KMS-11 (cell line): Measurements from ENCODE around the gene DIAPH2.
A peak's percentile ranks its signal among the peaks of the same experiment; 100 is the strongest.

Experiments used
- H2AFZ ChIP-seq: fragments of 200-600 bp; sonication (generic); 2 replicates; pipeline ENCODE4 v1.6.1; 2016; ENCODE audit warnings: antibody characterized with exemption, mixed run types, low read depth
- H3K27ac ChIP-seq: fragments of 200-600 bp; sonication (generic); 2 replicates; pipeline ENCODE4 v1.6.1; 2016; ENCODE audit warnings: mild to moderate bottlenecking, mixed run types
- H3K27me3 ChIP-seq: fragments of 200-600 bp; sonication (generic); 2 replicates; pipeline ENCODE4 v1.6.1; 2017; ENCODE audit warnings: mild to moderate bottlenecking, low read depth, mixed run types, moderate library complexity; ENCODE audit not compliant: insufficient read depth
- H3K36me3 ChIP-seq: fragments of 200-600 bp; sonication (generic); 2 replicates; pipeline ENCODE4 v1.6.1; 2017; ENCODE audit warnings: mild to moderate bottlenecking, mixed run types; ENCODE audit not compliant: insufficient read depth
- H3K4me1 ChIP-seq: fragments of 200-600 bp; sonication (generic); 2 replicates; pipeline ENCODE4 v1.6.1; 2016; ENCODE audit warnings: mild to moderate bottlenecking, low read depth, mixed run types; ENCODE audit not compliant: poor library complexity, severe bottlenecking
- H3K4me2 ChIP-seq: fragments of 200-600 bp; sonication (generic); 2 replicates; pipeline ENCODE4 v1.7.0; 2016; ENCODE audit warnings: mild to moderate bottlenecking, mixed run types
- H3K4me3 ChIP-seq: fragments of 200-600 bp; sonication (generic); IDR thresholded peaks from 2 replicates; pipeline ENCODE4 v1.6.1; 2017; ENCODE audit warnings: low read depth, low read length, mixed read lengths; ENCODE audit not compliant: insufficient read depth
- H3K79me2 ChIP-seq: fragments of 200-600 bp; sonication (generic); 2 replicates; pipeline ENCODE4 v1.6.1; 2016; ENCODE audit warnings: low read depth, mixed run types; ENCODE audit not compliant: insufficient read depth
- H3K9ac ChIP-seq: fragments of 200-600 bp; sonication (generic); 2 replicates; pipeline ENCODE4 v1.6.1; 2016; ENCODE audit warnings: mild to moderate bottlenecking, mixed run types
- H4K20me1 ChIP-seq: fragments of 200-600 bp; sonication (generic); 2 replicates; pipeline ENCODE4 v1.6.1; 2016; ENCODE audit warnings: mild to moderate bottlenecking, mixed run types; ENCODE audit not compliant: insufficient read depth
- TF ChIP-seq, protein P1 (sequence below): fragments of 200-600 bp; sonication (generic); conservative IDR thresholded peaks from 2 replicates; pipeline ENCODE4 v1.6.1; 2017; ENCODE audit warnings: low read depth, mild to moderate bottlenecking, antibody characterized with exemption, low read length, moderate library complexity, mixed read lengths

DIAPH2 gene

DNA sequence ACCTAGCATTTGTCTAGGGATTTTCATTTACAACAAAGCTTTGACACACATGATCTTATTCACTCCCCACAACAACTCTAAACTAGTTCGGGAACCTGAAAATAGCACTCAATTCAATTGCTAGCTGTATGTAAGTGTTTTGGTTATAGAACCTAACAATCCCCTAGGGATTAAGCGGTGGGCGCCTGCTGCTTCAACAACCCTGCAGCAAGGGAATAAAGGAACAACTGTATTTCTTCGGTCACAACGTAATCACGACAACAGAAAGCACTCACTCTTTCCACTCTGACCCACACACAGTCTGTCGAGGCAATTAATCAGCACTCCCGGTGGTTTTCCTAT is 674 bp upstream of the DIAPH2 start:
- Histone ChIP-seq H3K27ac (no peak overlapping the region), H4K20me1 (no peaks in the 10 kb centered on the region), H3K4me3 (no peak overlapping the region), H3K4me1 (peaks cover 12% of the 10 kb centered on the region), H3K4me2 (peak overlapping the region; percentile 56; the same call in 1 of the 2 replicates), H3K9ac (peak overlapping the region; percentile 75; the same call in 1 of the 2 replicates), H3K27me3 (no peaks in the 10 kb centered on the region), H3K36me3 (no peaks in the 10 kb centered on the region), H3K79me2 (no peaks in the 10 kb centered on the region), H2AFZ (peak overlapping the region; percentile 81)
- TF ChIP-seq, protein P1, sequence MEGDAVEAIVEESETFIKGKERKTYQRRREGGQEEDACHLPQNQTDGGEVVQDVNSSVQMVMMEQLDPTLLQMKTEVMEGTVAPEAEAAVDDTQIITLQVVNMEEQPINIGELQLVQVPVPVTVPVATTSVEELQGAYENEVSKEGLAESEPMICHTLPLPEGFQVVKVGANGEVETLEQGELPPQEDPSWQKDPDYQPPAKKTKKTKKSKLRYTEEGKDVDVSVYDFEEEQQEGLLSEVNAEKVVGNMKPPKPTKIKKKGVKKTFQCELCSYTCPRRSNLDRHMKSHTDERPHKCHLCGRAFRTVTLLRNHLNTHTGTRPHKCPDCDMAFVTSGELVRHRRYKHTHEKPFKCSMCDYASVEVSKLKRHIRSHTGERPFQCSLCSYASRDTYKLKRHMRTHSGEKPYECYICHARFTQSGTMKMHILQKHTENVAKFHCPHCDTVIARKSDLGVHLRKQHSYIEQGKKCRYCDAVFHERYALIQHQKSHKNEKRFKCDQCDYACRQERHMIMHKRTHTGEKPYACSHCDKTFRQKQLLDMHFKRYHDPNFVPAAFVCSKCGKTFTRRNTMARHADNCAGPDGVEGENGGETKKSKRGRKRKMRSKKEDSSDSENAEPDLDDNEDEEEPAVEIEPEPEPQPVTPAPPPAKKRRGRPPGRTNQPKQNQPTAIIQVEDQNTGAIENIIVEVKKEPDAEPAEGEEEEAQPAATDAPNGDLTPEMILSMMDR: no peak

DNA sequence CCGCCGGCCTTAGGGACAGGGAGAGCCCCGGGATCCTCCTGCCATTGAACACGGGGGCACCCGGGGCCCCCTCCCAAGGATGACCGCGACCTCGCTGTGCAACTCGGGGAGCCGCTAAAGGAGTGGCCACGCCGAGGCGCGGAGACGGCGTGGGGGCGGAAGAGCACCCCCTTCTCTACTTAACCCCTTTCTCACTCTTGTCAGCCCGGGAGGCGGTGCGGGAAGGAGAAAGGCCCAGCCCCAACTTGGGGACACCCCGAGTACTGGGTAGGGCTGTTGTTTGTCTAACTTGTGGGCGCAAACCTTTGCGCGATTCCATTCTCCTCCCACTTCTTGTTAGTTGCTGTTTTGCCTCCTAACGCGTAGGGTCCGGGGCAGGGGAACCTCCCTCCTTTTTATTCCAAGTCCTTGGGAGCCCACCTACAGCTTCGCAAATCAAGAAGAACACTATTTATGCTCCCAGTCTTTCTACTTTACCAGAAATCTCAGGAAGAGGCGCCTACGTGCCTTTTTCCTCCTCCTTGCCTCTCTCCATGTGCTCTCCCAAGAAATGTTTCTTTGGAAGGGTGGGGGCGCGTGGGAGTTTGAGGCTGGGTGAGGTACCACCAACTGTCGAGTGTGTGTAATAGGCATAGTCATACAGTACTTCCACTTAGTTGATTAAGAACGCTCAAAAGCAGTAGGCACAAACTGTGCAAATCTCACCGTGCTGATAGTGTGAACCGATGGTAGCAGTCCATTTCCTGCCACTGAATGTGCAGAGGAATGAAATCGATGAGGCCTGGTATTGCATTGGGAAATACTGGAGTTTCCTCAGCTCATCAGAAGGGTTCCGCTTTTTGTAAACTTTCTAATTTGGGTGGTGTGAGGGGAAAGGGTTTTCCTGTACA is 813 bp downstream of the DIAPH2 start:
- H4K20me1 ChIP-seq: no peaks in the 10 kb centered on the region
- H3K36me3 ChIP-seq: no peaks in the 10 kb centered on the region
- peak overlapping the region; percentile 56 for H3K4me2 ChIP-seq
- H2AFZ ChIP-seq: peak overlapping the region; percentile 81
- peaks cover 12% of the 10 kb centered on the region for H3K4me1 ChIP-seq
- peak overlapping the region; percentile 75; the same call in 1 of the 2 replicates for H3K9ac ChIP-seq
- no peak overlapping the region for H3K4me3 ChIP-seq
- peak overlapping the region; percentile 48 for H3K27ac ChIP-seq
- H3K79me2 ChIP-seq: no peaks in the 10 kb centered on the region; the same call in 1 of the 2 replicates
- TF ChIP-seq, protein P1: no peak
- no peaks in the 10 kb centered on the region for H3K27me3 ChIP-seq

DNA sequence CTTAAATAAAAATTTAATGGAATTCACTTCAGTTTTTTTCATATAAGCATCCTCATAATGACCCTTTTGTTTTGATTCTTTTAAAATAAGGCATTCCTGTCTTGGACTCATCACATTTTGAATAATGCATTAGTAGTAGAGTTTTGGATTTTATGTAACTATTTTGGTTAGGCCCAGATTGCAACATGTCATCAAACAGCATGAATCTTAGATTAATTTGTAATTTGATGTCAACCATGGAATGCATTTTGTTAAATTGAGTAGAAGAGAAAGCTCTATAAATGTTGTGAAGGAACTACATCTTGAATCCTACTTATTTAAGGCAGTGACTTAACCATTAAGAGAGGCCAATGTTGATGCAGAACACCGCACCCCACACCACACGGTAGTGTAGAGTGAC is 3.1 kb downstream of the DIAPH2 start:
- H3K36me3 ChIP-seq: no peaks in the 10 kb centered on the region
- H3K79me2 ChIP-seq: no peaks in the 10 kb centered on the region; the same call in 1 of the 2 replicates
- H3K4me2 ChIP-seq: no peak overlapping the region; the same call in 1 of the 2 replicates
- H3K27me3 ChIP-seq: no peaks in the 10 kb centered on the region
- TF ChIP-seq, protein P1: no peak
- H4K20me1 ChIP-seq: no peaks in the 10 kb centered on the region
- no peak overlapping the region for H3K4me3 ChIP-seq
- H3K9ac ChIP-seq: no peak overlapping the region
- peaks cover 12% of the 10 kb centered on the region for H3K4me1 ChIP-seq
- H2AFZ ChIP-seq: no peak overlapping the region
- H3K27ac ChIP-seq: no peak overlapping the region

DNA sequence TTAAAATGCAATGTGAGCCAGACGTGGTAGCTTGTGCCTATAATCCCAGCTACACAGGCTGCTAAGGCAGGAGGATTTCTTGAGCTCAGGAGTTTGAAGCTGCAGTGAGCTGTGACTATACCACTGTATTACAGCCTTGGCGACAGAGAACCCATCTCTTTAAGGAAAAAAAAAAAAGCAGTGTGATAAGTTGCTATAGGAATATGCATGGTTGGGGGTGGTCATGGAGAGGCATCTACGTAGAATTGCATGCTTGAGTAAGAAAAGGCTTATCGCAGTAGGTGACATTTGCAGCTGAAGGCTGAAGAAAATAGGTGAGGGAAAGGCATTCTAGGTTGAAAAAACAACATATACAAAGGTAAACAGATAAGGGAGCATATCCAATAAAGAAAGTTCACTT is 4.1 kb downstream of the DIAPH2 start:
- H3K36me3 ChIP-seq: no peaks in the 10 kb centered on the region
- H3K4me1 ChIP-seq: peaks cover 12% of the 10 kb centered on the region
- H3K27ac ChIP-seq: no peak overlapping the region
- no peaks in the 10 kb centered on the region; the same call in 1 of the 2 replicates for H3K79me2 ChIP-seq
- H3K4me2 ChIP-seq: no peak overlapping the region
- no peaks in the 10 kb centered on the region for H3K27me3 ChIP-seq
- H2AFZ ChIP-seq: no peak overlapping the region
- no peak overlapping the region for H3K9ac ChIP-seq
- H3K4me3 ChIP-seq: no peak overlapping the region
- TF ChIP-seq, protein P1: no peak
- H4K20me1 ChIP-seq: no peaks in the 10 kb centered on the region
